ENCODE data around the gene TAF11L13.
A peak's percentile ranks its signal among the peaks of the same experiment; 100 is the strongest.

The TAF11L13 gene

DNA sequence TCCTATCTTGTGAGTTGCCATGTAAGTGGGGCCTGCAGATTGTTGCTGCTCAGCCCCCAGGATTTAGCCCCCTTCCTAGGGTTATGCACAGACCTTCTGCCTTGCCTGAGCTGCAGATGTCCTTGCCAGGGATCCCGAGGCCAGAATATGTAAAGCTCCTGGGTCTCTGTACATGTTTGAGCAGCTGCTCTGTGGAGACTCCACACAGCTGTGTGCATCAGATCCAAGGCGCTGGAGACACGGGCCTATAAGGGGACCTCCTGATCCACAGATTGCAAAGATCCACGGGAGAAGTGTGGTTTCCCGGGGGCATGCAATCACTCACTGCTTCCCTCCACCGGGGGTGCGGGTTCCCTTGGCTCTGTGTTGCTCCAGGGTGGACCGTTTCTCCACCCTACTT is 31.3 kb downstream of the TAF11L13 start:
- Mint-ChIP-seq H3K27me3 (ENCODE audit: low read depth, poor library complexity) (no peaks in the 10 kb centered on the region), H3K9me3 (peaks cover 24% of the 10 kb centered on the region), H3K27ac (peak overlapping the region; percentile 26), H3K4me3 (no peak overlapping the region), H3K36me3 (ENCODE audit: low read depth) (peaks cover 5% of the 10 kb centered on the region), H3K4me1 (peaks cover 16% of the 10 kb centered on the region)
- TF ChIP-seq, protein P1, sequence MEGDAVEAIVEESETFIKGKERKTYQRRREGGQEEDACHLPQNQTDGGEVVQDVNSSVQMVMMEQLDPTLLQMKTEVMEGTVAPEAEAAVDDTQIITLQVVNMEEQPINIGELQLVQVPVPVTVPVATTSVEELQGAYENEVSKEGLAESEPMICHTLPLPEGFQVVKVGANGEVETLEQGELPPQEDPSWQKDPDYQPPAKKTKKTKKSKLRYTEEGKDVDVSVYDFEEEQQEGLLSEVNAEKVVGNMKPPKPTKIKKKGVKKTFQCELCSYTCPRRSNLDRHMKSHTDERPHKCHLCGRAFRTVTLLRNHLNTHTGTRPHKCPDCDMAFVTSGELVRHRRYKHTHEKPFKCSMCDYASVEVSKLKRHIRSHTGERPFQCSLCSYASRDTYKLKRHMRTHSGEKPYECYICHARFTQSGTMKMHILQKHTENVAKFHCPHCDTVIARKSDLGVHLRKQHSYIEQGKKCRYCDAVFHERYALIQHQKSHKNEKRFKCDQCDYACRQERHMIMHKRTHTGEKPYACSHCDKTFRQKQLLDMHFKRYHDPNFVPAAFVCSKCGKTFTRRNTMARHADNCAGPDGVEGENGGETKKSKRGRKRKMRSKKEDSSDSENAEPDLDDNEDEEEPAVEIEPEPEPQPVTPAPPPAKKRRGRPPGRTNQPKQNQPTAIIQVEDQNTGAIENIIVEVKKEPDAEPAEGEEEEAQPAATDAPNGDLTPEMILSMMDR (IDR thresholded peaks at IDR 0.05) = no peak
- DNase-seq = no peak

DNA sequence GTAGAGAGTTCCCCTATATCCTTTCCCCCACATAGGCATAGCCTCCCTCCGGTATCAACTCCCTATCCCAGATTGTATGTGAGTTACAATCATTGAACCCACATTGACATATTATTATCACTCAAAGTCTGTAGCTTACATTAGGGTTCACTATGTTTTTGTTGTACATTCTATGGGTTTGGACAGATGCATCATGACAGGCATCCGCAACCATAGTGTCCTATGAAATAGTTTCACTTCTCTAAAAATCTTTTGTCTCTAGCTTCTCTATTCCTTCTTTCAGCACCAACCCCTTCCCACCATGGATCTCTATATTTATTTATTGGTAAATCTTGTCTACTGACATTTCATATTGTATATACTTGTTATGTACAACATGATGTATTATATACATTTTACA is 33.9 kb downstream of the TAF11L13 start:
- TF ChIP-seq, protein P1 (IDR thresholded peaks at IDR 0.05) = no peak
- Mint-ChIP-seq H3K27ac (no peak overlapping the region), H3K36me3 (ENCODE audit: low read depth) (peaks cover 4% of the 10 kb centered on the region), H3K4me3 (no peak overlapping the region), H3K9me3 (peaks cover 8% of the 10 kb centered on the region), H3K27me3 (ENCODE audit: low read depth, poor library complexity) (no peaks in the 10 kb centered on the region), H3K4me1 (peaks cover 16% of the 10 kb centered on the region)
- DNase-seq = no peak

DNA sequence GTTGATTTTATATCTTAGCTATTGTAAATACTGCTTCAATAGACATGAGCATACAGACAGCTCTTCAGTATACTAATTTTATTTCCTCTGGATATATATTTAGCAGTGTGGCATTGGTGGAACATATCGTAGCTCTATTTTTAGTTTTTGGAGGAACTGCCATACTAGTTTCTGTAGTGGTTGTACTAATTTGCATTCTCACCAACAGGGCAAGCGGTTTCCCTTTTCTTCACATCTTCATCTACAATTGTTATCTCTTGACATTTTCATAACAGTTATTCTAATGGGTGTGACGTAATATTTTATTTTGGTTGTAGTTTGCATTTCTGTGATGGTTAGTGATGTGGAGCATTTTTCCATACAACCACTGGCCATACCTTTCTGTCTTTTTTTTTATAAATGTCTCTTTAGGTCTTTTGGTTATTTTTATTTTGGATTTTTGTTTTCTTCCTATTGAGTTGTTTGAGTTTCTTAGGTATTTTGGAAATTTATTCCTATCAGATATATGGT is 34.9 kb downstream of the TAF11L13 start:
- H3K36me3 Mint-ChIP-seq (ENCODE audit: low read depth) = no peaks in the 10 kb centered on the region
- H3K27me3 Mint-ChIP-seq (ENCODE audit: low read depth, poor library complexity) = peaks cover 6% of the 10 kb centered on the region
- H3K4me3 Mint-ChIP-seq = no peak overlapping the region
- peaks cover 6% of the 10 kb centered on the region for H3K9me3 Mint-ChIP-seq
- TF ChIP-seq, protein P1 (IDR thresholded peaks at IDR 0.05) = no peak
- H3K4me1 Mint-ChIP-seq = peaks cover 13% of the 10 kb centered on the region
- no peak overlapping the region for H3K27ac Mint-ChIP-seq
- DNase-seq = no peak

DNA sequence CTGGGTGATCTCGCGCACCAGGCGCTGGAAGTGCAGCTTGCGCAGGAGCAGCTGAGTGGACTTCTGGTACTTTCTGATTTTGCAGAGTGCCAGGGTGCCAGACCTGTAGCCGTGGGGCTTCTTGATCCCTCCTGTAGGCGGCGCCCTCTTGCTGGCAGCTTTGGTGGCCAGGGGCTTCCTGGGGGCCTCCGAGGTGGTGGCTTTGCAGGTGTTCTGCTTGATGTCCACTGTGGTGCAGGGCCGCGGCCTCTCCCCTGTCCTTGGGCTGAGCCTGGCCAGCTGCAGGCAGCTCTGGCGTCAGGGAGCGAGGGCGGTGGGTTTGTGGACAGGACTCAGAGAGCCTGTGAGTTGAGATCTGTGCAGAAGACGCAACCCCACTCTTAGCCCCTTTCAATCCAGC is 38.5 kb downstream of the TAF11L13 start:
- TF ChIP-seq, protein P1 (IDR thresholded peaks at IDR 0.05) = no peak
- Mint-ChIP-seq H3K27me3 (ENCODE audit: low read depth, poor library complexity) (peaks cover 6% of the 10 kb centered on the region), H3K36me3 (ENCODE audit: low read depth) (no peaks in the 10 kb centered on the region), H3K27ac (no peak overlapping the region), H3K4me3 (no peak overlapping the region), H3K4me1 (no peaks in the 10 kb centered on the region), H3K9me3 (peaks cover 3% of the 10 kb centered on the region)
- no peak for DNase-seq

DNA sequence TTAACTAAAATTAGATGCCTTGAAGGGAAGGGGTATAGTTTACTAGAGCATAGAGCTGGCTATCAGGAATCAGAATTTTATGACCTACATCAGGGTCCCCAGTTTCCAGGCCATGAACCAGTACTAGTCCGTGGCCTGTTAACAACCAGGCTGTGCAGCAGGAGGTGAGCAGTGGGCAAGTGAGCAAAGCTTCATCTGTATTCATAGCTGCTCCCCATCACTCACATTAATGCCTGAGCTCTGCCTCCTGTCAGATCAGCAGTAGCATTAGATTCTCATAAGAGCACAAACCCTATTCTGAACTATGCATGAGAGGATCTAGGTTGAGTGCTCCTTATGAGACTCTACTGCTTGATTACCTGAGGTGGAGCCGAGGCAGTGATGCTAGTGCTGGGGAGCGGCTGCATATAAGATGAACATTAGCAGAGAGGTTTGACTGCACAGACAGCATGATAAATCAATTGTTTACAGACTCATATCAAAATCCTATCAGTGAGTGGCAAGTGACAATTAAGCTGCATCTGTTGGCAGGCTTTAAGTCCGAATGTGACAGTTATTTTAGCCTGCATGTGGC is 47.0 kb downstream of the TAF11L13 start:
- DNase-seq = no peak

More for the DNA sequence above, 47.0 kb downstream of the TAF11L13 start:
- no peak overlapping the region for H3K4me3 Mint-ChIP-seq
- H3K4me1 Mint-ChIP-seq = no peaks in the 10 kb centered on the region
- no peak overlapping the region for H3K27ac Mint-ChIP-seq
- no peaks in the 10 kb centered on the region for H3K9me3 Mint-ChIP-seq
- no peaks in the 10 kb centered on the region for H3K36me3 Mint-ChIP-seq (ENCODE audit: low read depth)
- H3K27me3 Mint-ChIP-seq (ENCODE audit: low read depth, poor library complexity) = no peaks in the 10 kb centered on the region
- TF ChIP-seq, protein P1 (IDR thresholded peaks at IDR 0.05) = no peak
